ENCODE data around the gene HNRNPH1.
A peak's percentile ranks its signal among the peaks of the same experiment; 100 is the strongest.

Gene HNRNPH1

DNA sequence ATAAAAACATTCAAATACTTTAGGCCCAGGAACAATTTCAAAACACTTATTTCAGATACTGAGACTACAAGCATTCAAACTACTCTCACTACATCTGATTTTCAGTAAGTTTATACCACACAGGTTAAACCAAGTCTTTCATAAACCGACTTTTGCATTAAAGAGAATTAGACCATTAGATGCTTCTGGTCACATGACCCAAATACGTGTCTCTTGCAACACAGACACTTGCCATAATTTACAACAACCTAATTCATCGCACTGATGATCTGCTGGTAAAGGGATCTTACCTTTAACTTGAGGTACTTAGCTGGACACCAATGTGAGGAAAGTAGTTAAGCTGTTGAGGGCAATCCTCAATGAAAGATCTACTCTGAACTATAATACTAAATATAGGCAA lies 3.2 kb downstream of the HNRNPH1 start:
- Histone ChIP-seq H3F3A (ENCODE audit: low read depth) (no peaks in the 10 kb centered on the region), H3K4me1 (ENCODE audit: insufficient read depth, low read length, poor library complexity, severe bottlenecking) (peaks cover 31% of the 10 kb centered on the region), H3K9me3 (ENCODE audit: insufficient read depth, low read depth, low read length) (no peaks in the 10 kb centered on the region), H3K4me2 (ENCODE audit: low read depth, low read length, poor library complexity, severe bottlenecking) (peak overlapping the region; percentile 99), H2AFZ (ENCODE audit: low read length) (no peak overlapping the region), H3K36me3 (ENCODE audit: insufficient read depth, low read length) (peaks cover 75% of the 10 kb centered on the region), H3K9ac (ENCODE audit: low read depth, low read length, poor library complexity, severe bottlenecking) (peak overlapping the region; percentile 81), H3K9me2 (replicated peaks; ENCODE audit: low read depth, low read length) (no peaks in the 10 kb centered on the region), H3K4me3 (ENCODE audit: low read length, poor library complexity, severe bottlenecking) (peak overlapping the region; percentile 93), H3K79me2 (ENCODE audit: insufficient read depth, low read length) (peaks cover 93% of the 10 kb centered on the region), H4K20me1 (ENCODE audit: insufficient read depth, low read length, poor library complexity, severe bottlenecking) (peaks cover 79% of the 10 kb centered on the region), H3K27me3 (ENCODE audit: insufficient read depth, low read length, poor library complexity, severe bottlenecking) (peaks cover 5% of the 10 kb centered on the region)
- TF ChIP-seq EZH2phosphoT487 (IDR thresholded peaks at IDR 0.05; ENCODE audit: borderline replicate concordance) = no peak
- no peak for TF ChIP-seq CTCF (conservative IDR thresholded peaks at IDR 0.05; ENCODE audit: low read length)

GRCh38 chr5:179619776-179620175 lies 3.7 kb downstream of the HNRNPH1 start:
- Histone ChIP-seq H3K9me2 (replicated peaks; ENCODE audit: low read depth, low read length) (no peaks in the 10 kb centered on the region), H3K36me3 (ENCODE audit: insufficient read depth, low read length) (peaks cover 80% of the 10 kb centered on the region), H2AFZ (ENCODE audit: low read length) (no peak overlapping the region), H3K4me3 (ENCODE audit: low read length, poor library complexity, severe bottlenecking) (peak overlapping the region; percentile 93), H3K79me2 (ENCODE audit: insufficient read depth, low read length) (peaks cover 95% of the 10 kb centered on the region), H3K4me1 (ENCODE audit: insufficient read depth, low read length, poor library complexity, severe bottlenecking) (peaks cover 28% of the 10 kb centered on the region), H3K27me3 (ENCODE audit: insufficient read depth, low read length, poor library complexity, severe bottlenecking) (peaks cover 5% of the 10 kb centered on the region), H4K20me1 (ENCODE audit: insufficient read depth, low read length, poor library complexity, severe bottlenecking) (peaks cover 83% of the 10 kb centered on the region), H3F3A (ENCODE audit: low read depth) (no peaks in the 10 kb centered on the region), H3K4me2 (ENCODE audit: low read depth, low read length, poor library complexity, severe bottlenecking) (peak overlapping the region; percentile 99), H3K9me3 (ENCODE audit: insufficient read depth, low read depth, low read length) (no peaks in the 10 kb centered on the region), H3K9ac (ENCODE audit: low read depth, low read length, poor library complexity, severe bottlenecking) (peak overlapping the region; percentile 81)
- TF ChIP-seq EZH2phosphoT487 (IDR thresholded peaks at IDR 0.05; ENCODE audit: borderline replicate concordance) = no peak
- no peak for TF ChIP-seq CTCF (conservative IDR thresholded peaks at IDR 0.05; ENCODE audit: low read length)

DNA sequence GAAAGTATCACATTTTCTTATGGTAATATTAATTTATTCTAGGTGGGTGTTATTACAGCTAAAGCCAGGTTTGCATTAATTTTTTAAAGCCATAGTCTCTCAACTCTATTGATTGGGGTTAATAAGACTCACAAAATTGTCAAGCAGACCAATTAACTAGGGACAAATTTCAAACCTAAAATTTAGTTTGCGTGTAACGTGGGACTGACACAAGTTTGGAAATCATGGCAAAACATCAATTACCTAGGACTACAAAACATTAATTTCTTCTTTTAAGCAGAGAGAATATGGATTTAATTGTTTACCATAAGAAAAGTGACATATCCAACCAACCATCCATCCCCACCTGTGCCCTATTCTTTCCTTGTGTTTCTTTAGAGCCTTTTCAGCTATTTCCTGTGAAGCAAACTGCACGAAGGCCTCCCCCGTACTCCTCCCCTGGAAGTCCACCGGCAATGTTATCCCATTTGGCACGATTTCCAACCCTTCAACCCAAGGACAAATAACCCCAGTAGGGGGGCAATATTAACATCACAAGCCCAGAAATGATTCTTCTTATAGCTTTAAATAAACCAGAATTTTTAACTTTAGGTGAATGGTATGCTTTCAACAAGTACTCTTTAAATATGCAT lies 4.4 kb downstream of the HNRNPH1 start:
- H4K20me1 ChIP-seq (ENCODE audit: insufficient read depth, low read length, poor library complexity, severe bottlenecking) = peaks cover 91% of the 10 kb centered on the region
- peaks cover 5% of the 10 kb centered on the region for H3K27me3 ChIP-seq (ENCODE audit: insufficient read depth, low read length, poor library complexity, severe bottlenecking)
- H3F3A ChIP-seq (ENCODE audit: low read depth) = no peaks in the 10 kb centered on the region
- peaks cover 26% of the 10 kb centered on the region for H3K4me1 ChIP-seq (ENCODE audit: insufficient read depth, low read length, poor library complexity, severe bottlenecking)
- peak overlapping the region; percentile 81 for H3K9ac ChIP-seq (ENCODE audit: low read depth, low read length, poor library complexity, severe bottlenecking)
- TF ChIP-seq CTCF (conservative IDR thresholded peaks at IDR 0.05; ENCODE audit: low read length) = no peak
- no peak for TF ChIP-seq EZH2phosphoT487 (IDR thresholded peaks at IDR 0.05; ENCODE audit: borderline replicate concordance)
- H2AFZ ChIP-seq (ENCODE audit: low read length) = no peak overlapping the region
- peak overlapping the region; percentile 99 for H3K4me2 ChIP-seq (ENCODE audit: low read depth, low read length, poor library complexity, severe bottlenecking)
- H3K79me2 ChIP-seq (ENCODE audit: insufficient read depth, low read length) = peaks cover 95% of the 10 kb centered on the region
- peaks cover 88% of the 10 kb centered on the region for H3K36me3 ChIP-seq (ENCODE audit: insufficient read depth, low read length)
- no peaks in the 10 kb centered on the region for H3K9me3 ChIP-seq (ENCODE audit: insufficient read depth, low read depth, low read length)
- no peaks in the 10 kb centered on the region for H3K9me2 ChIP-seq (replicated peaks; ENCODE audit: low read depth, low read length)
- peak overlapping the region; percentile 93 for H3K4me3 ChIP-seq (ENCODE audit: low read length, poor library complexity, severe bottlenecking)

All from Loucy (cell line).